Breast epithelium (tissue), 3 donors: ENCODE measurements around the gene PLEKHA6.

Source experiments
- POLR2A ChIP-seq: fragments of 450-650 bp; IDR thresholded peaks from one replicate; pipeline ENCODE4 v1.6.1; 2016; ENCODE audit warnings: antibody characterized with exemption, mild to moderate bottlenecking, moderate library complexity
- TF ChIP-seq, protein P1 (sequence below), 3 donors: fragments of 450-650 bp; IDR thresholded peaks; one replicate each; pipeline ENCODE4 v1.5.1; 2016 to 2017; ENCODE audit warnings: antibody characterized with exemption in 3 of 3, mild to moderate bottlenecking in 3 of 3, moderate library complexity in 3 of 3

DNA sequence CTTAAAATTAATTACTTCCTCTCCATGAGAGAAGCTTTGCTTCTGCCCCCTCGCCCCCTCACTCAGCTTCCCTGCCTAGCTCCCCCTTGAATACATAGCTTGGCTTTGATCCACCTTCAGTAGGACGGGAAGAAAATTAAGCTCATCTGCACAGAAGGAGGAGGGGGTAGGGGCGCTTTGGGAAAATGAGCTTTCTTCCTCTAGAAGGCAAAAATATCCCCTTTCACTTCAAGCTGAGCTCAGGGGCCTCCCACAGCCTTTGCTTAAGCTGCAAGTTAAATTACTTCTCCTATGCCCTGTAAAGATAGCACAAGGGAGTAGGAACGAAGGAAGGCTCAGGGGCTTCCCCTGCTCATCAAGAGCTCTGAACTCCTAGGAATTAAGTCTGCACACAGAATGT, 80.8 kb downstream of the PLEKHA6 start:
- TF ChIP-seq POLR2A, result no peak
- TF ChIP-seq, protein P1, sequence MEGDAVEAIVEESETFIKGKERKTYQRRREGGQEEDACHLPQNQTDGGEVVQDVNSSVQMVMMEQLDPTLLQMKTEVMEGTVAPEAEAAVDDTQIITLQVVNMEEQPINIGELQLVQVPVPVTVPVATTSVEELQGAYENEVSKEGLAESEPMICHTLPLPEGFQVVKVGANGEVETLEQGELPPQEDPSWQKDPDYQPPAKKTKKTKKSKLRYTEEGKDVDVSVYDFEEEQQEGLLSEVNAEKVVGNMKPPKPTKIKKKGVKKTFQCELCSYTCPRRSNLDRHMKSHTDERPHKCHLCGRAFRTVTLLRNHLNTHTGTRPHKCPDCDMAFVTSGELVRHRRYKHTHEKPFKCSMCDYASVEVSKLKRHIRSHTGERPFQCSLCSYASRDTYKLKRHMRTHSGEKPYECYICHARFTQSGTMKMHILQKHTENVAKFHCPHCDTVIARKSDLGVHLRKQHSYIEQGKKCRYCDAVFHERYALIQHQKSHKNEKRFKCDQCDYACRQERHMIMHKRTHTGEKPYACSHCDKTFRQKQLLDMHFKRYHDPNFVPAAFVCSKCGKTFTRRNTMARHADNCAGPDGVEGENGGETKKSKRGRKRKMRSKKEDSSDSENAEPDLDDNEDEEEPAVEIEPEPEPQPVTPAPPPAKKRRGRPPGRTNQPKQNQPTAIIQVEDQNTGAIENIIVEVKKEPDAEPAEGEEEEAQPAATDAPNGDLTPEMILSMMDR (IDR thresholded peaks at IDR 0.05), result no peak
